GM13977 (cell line): ENCODE data around the gene MAD1L1.

Source experiments
- DNase-seq: peaks from one replicate; pipeline ENCODE4 v3.0.0; 2012; ENCODE audit warnings: low spot score
- in situ Hi-C: fragments of 300-500 bp; cut with MboI; formaldehyde crosslinking; loops from one replicate; pipeline ENCODE4 v1.12.0; 2022; ENCODE audit warnings: low sequenced_read_pairs, low pct_unique_long_range_greater_than_20kb, mixed read lengths, inconsistent platforms; ENCODE audit not compliant: unreplicated experiment
- TF ChIP-seq, protein P1 (sequence below): IDR thresholded peaks from 2 replicates; pipeline ENCODE4 v1.5.1; 2012; ENCODE audit warnings: mild to moderate bottlenecking, control low read depth; ENCODE audit not compliant: insufficient read depth; ENCODE audit errors: extremely low read depth, missing control alignments

The MAD1L1 gene

DNA sequence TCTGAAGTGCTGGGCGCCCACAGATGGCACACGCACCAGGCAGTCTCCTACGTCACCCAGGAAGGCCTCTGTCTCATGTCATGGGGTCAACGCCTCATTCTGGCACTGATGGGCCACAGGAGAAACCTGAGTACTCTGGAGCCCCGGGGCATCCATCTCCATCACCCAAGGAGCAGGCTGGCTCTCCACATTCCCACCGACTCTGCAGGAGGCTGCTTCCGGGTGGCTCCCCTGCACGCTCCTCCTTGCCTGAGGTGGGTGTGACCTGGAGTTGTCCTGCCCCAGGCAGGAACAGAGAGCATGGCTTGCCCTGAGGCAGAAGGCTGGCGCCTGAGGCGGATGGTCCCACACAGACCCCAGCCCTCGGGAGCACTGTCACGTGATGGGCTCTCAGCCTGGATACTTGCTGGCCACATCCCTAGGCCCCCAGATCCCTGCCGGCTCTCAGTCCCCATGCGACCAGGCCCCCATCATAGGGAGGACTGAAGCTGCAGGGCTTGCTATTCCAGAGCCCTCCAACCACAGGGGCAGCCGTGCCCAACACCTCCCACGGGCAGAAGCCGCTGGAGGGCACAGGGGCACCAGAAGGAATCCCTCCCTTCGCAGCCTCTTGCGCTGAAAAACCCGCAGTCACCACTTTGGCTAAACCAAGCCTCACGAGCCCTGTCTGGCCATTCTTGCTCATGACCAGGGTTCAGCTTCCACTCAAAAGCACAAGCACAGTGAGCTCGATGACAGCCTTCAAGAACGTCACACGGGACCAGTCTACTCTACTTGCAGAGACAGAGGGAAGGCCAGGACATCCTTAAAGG, 80.7 kb downstream of the MAD1L1 start:
- in situ Hi-C loops = no loop called here
- TF ChIP-seq, protein P1, sequence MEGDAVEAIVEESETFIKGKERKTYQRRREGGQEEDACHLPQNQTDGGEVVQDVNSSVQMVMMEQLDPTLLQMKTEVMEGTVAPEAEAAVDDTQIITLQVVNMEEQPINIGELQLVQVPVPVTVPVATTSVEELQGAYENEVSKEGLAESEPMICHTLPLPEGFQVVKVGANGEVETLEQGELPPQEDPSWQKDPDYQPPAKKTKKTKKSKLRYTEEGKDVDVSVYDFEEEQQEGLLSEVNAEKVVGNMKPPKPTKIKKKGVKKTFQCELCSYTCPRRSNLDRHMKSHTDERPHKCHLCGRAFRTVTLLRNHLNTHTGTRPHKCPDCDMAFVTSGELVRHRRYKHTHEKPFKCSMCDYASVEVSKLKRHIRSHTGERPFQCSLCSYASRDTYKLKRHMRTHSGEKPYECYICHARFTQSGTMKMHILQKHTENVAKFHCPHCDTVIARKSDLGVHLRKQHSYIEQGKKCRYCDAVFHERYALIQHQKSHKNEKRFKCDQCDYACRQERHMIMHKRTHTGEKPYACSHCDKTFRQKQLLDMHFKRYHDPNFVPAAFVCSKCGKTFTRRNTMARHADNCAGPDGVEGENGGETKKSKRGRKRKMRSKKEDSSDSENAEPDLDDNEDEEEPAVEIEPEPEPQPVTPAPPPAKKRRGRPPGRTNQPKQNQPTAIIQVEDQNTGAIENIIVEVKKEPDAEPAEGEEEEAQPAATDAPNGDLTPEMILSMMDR = no peak
- no peak for DNase-seq

DNA sequence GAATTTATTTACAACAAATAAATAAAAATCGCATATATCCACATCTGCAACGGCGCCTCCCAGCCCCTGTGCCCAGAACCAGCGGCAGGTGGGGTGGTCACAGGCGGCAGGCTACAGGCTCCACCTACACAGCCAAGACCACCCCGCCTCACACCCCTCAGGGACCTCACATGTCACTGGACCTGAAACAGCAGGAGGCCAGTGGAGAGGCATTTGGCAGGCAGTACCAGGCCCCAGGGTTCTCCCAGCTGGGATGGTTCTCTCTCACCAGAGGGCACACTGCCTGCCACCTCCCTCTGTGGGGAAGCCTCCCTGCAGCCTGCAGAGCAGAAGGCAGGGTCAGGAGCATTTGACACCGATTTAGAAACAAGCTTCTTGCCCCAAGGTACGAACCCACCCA, 81.5 kb downstream of the MAD1L1 start:
- no peak for DNase-seq
- in situ Hi-C loops = no loop called here
- TF ChIP-seq, protein P1 = no peak

DNA sequence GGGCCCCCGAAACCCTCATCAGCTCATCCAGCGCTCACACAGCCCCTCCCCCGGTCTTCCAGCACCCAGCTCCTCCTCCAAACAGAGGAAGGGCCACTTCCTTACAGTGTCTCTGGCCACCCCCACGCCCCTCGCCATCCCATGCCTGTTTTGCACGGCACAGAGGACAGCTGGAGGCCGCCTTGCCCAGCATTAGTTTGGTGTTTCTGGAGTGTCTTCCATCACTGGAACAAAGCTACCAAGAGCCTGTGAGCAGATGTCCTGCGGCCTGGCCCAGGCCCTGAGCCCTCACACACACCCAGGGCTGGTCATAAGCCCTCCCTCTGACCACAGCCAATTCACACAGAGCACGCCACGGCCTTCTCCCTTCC, 82.3 kb downstream of the MAD1L1 start:
- DNase-seq = no peak
- in situ Hi-C loops = no loop called here
- TF ChIP-seq, protein P1 = no peak

DNA sequence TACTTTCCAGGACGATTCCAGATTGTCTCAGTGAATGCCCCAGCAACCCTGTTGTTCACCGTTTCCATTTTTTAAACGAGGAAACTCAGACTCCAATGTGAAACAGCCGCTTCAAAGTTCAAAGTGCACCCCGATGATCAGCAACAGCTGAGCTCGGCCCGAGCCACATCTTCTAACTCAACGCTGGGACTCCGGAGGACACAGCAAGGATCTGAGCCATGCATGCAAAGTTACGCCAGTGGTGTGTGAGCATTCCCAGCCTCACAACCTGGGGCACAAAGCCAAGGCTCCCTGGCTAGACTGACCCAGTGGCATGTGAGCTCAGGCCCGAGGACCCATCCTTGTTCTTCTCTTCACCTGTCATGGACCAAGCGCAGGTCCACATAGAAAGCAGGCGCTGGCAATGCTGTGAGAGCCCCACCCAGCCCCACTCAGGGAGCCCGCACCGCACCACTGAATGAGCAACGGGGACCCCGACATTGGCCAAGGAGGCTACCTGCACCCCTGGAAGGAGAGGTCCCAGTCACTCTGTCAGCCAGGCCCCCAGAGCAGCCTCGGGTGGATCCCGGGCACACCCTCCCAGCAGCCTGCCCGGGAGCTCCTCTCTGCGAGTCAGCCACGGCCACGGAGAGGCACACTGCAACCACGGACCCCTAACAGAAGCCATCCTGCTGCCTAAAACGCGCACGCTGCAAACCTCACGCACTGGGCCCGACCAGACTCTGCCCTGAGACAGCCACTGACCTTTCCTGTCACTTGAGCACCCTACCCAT, 82.9 kb downstream of the MAD1L1 start:
- in situ Hi-C loops = no loop called here
- DNase-seq = no peak
- TF ChIP-seq, protein P1 = no peak

DNA sequence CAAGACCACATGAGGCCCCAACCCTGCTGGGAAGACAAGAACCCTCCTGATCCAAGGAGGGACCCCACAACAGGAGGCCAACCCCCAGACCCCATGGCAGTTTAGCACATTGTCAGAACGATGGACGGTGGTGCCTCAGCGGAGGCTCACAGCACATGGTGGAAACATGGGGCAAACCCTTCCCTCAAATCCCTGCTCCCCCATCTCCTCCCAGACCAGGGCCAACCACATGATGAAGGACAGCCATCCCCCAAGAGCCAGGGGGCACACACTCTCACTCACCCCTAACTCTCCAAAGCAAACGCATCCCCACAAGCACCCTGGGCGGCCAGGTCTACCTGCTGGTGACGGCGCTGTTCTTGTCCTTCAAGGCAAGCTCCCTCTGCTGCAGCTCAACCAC, 83.9 kb downstream of the MAD1L1 start:
- in situ Hi-C loops = no loop called here
- DNase-seq = no peak
- TF ChIP-seq, protein P1 = no peak

DNA sequence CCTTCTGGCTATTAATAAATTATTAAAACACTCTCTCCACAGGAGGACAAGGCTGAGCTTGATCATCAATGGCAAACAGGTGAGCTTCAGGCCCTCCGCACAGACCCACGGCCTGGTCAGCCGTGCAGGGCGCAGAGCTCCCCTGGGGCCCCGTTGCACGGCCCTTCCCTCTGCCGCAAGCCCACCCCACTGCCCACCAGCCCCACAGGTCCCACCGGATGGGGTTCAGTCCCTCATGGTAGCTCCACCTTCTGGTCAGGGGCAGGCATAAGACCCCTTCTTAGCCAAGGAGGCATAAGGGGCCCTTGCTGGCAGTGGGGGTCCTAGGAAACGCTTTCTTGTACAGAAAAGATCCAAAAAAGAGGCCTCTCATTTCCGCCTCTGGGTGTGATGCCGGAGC, 84.6 kb downstream of the MAD1L1 start:
- TF ChIP-seq, protein P1 = no peak
- in situ Hi-C loops = no loop called here
- DNase-seq = no peak
